Measurements from ENCODE around the gene MYT1.

DNA sequence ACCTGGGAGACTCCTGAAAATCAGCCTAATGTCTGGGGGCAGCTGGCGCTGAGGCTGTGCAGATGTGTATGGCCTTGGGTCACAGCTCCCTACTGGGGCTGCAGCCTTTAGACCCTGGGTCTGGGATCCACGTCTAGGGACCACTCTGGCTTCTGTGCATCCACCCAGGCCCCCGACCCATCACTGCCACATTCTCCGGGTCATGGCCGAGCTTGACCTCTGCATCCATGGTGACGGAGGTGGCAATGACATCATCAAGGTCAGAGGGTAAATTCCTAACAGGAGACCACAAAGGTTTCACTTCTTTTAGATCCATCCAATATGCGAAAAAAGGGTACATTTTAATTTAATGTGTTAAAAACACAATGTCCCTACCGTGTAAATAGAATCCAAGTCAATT, 76.8 kb downstream of the MYT1 start:
- TF ChIP-seq POLR2AphosphoS5 (IDR thresholded peaks at IDR 0.05; ENCODE audit: low read depth, low read length) (no peak), ZBTB1 (CRISPR knock-in tag; IDR thresholded peaks at IDR 0.05; ENCODE audit: borderline replicate concordance) (no peak), RELA (CRISPR knock-in tag; IDR thresholded peaks at IDR 0.05) (no peak), ZNF7 (CRISPR knock-in tag; IDR thresholded peaks at IDR 0.05) (no peak)
- TF ChIP-seq, protein P1, sequence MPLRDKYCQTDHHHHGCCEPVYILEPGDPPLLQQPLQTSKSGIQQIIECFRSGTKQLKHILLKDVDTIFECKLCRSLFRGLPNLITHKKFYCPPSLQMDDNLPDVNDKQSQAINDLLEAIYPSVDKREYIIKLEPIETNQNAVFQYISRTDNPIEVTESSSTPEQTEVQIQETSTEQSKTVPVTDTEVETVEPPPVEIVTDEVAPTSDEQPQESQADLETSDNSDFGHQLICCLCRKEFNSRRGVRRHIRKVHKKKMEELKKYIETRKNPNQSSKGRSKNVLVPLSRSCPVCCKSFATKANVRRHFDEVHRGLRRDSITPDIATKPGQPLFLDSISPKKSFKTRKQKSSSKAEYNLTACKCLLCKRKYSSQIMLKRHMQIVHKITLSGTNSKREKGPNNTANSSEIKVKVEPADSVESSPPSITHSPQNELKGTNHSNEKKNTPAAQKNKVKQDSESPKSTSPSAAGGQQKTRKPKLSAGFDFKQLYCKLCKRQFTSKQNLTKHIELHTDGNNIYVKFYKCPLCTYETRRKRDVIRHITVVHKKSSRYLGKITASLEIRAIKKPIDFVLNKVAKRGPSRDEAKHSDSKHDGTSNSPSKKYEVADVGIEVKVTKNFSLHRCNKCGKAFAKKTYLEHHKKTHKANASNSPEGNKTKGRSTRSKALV (CRISPR knock-in tag; IDR thresholded peaks at IDR 0.05): no peak

Measured in HepG2 (cell line).